ENCODE measurements around the gene VAV3.

The VAV3 gene

DNA sequence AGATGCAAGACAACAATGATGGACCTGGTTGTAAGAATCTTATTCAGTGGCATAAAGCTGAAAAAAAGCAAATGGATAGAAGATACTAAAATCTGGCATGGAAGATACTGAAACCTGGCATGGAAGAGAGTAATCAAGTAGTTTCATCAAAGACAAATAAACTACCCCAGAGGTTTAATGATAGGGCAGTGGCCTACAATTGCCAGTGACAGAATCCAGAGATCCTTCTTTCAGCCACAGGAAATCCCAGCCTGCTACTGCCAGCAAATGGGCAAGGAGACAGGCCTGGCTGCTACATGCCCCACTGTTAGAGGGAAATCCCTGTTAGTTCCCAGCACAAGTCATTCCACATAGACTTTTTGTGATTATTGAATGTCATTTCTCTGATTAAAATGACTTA, 409.4 kb downstream of the VAV3 start:
- no peak for DNase-seq

DNA sequence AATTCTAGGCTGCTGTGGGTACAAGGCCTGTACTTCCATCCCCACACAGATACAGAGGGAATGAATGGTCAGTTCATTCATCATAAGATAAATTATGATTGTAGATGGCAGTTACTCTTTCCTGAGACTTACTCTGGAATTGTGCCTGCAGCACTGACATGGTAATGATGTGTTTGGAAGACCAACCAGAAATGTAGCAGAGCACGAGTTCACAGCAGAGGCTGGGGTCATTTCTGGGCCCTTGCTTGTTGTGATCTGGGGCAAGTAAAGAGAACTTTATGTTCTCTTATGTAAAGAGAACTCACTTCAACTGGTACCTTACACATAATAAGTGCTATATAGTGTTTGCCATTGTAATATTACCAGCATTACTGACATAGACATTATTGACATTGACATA, 412.2 kb downstream of the VAV3 start:
- DNase-seq, result no peak

DNA sequence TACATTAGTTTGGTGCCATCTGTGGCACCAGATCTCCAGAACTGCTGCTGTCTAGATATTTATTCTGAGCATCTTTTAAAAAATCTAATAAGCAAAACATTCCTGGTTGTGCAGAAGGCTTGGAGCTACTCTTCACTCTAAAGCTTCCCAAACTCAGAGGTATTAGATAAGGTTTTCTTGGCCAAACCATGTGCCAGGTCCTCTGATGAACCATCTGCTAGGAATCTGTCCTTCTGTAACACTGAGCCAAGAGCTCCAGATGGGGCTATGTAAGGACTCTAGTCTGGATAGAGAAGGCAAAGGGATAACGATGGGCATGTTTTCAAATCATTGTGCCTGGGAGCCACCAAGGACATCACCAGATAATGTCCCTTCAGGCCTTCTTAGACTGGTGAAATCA, 413.5 kb downstream of the VAV3 start:
- DNase-seq, result no peak

DNA sequence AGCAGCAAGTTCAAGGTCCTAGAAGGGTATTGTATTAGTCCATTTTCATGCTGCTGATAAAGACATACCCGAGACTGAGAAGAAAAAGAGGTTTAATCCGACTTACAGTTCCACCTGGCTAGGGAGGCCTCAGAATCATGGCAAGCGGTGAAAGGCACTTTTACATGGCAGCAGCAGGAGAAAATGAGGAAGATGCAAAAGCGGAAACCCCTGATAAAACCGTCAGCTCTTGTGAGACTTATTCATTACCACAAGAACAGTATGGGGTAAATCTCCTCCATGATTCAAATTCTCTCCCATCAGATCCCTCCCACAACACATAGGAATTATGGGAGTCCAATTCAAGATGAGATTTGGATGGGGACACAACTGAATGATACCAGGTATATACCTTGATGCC, 414.6 kb downstream of the VAV3 start:
- no peak for DNase-seq

DNA sequence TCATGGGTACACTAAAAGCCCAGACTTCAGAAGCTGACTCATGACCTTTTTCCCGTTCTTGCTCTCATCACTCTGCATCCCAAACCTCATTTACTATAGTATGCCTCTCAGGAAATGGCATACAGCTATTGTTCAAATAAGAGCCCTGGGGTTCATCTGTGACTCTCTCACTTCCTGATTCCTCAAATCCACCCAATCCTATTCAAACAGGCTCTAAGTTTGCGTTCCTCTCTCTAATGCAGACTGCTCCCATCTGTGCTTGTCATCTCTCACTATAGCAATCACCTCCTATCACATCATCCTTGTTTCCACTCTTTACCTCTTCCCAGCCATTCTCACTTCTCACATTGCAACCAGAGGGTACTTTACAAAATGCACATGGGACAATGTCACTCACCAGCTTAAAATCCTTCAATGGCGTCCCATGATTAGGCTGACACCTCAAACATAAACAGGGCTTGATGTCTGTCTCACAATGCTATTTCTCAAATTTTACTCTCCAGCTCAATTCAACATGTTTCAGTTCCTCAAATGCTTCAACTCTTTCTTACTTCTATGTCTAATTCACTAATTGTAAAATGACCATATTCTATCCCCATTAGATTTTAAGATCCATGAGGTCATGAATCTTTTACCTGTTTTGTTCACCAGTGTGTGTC, 415.7 kb downstream of the VAV3 start:
- DNase-seq, result no peak

DNA sequence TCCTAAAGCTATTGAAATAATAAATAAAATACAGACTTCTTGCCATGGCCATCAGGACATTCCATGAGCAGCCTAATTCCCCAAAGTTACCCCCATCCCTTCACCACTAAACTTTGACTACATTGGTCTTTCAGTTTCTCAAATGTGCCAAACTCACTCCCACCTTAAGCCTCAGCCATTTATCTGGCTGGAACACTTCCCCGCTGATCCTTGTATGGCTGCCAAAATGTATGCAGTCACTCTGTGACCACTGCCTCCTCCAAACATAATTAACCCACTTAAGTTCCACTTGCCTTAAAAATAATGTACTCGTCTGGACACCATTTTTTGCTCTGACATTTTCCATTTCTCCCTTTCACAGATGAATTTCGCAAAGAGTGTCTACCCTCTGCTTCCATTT, 416.7 kb downstream of the VAV3 start:
- no peak for DNase-seq

DNA sequence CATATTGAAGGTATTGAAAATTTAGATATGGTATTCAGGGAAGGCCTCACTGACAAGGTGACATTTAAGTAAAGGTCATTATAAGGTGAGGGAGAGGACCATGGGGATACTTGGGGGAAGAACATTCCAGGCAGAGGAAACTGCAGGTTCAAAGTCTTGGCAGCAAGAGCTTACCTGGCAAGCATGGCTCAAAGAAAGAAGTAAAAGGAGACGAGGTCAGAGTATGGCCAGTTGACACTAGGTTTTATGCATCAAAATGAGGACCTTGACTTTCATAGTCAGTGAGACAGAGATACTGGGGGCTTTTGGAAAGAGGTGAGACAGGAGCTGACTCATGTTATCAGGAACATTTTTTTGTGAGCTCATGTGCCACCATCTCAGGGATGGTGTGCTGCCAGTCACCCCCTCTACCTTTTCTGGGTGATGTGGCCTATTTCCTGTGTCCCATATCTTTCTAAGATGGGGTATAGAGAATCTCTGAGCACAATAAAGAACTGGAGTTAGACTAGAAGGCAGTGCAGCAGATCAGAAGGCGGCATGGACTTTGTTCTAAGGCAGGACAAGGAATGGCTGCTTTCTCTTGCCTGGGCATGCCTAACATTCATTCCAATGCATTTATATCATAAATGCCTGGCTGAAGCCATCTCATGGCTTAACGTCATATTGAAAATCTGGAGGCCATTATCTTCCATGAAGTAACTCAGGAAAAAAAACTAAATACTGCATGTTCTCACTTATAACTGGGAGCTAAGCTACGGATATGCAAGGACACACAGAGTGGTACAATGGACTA, 417.4 kb downstream of the VAV3 start:
- no peak for DNase-seq

DNA sequence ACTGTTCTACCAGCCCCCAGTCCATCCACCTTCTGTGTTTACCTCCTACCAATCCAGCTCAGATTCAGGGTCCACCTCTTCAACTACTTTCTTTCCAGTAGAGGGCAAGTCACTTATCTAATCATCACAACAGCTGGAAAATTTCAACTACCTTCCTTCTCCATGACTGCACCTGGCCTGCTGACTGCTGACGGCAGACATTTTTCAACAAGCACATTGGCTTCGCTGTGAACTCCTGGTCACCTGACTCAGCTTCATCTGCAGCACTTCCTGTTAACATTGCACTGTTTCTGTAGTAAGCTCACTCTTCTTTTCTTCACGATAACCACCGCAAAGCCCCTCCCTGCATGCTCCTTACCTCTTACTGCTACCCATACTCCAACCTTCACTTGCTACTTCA, 418.4 kb downstream of the VAV3 start:
- no peak for DNase-seq

DNA sequence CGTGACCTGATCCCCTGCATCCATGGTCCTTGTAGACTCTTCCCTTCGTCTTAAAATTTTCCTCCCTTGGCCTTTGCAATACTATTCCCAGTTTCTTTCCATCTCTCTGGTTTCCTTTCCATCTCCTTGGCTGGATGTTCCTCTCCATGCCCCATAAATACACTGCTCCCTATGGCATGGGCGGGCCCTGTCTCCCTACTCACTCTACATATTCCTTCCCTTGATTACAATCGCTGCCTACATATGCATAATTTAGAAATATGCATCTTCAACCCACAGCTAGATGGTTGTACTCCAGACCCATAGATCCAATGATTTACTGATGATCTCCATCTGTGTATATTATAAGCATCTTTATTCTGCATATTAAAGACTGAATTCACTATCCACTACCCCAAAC, 419.1 kb downstream of the VAV3 start:
- no peak for DNase-seq

DNA sequence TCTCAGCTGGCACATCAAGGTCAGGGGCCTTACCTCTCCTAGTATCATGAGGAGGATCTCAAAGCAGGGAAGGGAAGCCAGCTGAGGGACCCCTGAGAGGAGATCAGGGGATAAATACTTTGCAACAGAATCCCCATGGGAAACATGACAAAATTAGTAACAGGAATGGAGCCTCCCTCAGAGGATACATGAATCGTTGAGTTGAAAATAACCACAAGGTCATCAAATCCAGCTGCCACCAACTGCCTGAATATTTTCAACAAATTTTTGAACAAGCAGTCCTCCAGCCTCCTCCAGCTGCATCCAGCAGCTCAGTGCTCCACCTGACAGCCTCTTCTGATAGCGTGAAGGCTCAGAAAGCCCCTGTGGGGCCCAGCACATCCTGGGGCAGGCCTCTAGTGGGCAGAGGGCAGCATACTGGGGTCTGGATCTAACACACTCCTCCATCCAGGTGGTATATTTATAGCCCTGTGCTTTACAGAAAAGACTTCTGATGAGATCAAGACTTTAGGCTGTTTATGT, 419.9 kb downstream of the VAV3 start:
- DNase-seq, result no peak

DNA sequence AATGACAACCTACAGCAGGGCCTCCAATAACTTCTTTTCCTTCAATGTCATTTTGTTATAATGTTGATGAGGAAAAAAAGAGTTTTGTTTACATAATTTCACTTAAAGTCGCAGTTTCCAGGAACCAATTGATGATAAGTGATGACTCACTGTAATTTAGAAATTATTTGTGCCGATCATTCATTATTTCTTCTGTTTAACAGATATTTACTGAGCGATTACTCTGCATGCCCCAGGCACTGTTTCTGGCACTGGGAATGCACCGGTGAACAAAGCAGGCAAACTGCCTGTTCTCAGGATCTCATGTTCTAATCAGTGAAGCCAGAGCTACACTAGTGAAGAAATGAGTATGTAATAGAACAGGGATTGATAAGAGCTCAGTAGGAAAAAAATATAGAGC, 420.7 kb downstream of the VAV3 start:
- no peak for DNase-seq

DNA sequence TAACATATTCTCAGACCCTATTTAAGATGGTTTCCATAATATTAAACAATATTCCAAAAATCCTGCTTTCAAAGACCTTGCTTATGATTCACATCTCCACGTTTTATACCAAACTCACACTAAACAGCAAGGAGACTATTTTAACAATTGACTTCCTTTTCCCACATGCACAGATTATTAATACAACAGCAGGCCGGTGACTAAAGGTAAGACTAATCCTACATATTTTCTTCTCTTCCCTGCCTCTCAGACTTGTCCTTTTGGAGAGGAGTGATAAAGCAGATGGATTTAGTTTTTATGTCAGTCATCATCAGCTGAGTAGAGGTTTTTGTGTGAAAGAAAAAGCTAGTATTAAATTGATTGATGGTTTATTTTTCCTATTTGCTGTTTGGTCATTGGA, 423.6 kb downstream of the VAV3 start:
- no peak for DNase-seq

DNA sequence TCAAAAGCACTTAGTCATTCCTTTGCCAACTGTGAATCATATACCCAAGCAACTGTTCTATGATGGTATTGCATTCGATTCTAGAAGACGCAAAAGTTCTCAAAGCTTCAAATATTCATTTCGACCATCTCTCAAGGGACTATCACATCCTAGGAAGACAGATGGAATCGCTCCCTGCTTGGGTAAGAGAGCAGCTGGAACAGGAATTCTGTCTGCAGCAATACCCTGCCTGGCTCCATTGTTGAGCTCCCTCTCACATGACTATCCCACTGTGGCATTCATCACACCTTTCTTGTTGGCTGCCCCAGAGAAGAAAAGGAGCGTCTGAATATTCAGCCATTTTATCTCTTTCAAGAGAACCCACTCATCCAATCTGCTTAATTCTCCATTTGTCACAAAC, 426.5 kb downstream of the VAV3 start:
- DNase-seq, result no peak

DNA sequence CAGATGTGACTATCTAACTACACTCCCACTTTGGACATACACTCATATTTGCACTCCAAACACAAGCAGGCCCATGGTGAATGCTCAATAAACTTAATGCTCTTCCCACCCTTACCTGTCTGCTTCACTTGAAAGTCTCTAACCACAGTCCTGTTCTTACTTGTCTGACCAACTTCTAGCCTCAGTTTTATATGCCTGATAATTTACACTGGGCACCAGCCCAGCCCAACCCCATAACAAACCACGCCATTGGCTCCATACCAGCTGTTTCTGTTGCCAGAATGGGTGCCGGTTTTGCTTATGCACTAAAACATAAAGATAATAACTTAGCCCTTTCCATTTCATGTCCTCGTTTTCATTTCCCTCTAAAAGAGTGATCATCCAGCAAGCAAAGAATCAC, 428.7 kb downstream of the VAV3 start:
- no peak for DNase-seq

DNA sequence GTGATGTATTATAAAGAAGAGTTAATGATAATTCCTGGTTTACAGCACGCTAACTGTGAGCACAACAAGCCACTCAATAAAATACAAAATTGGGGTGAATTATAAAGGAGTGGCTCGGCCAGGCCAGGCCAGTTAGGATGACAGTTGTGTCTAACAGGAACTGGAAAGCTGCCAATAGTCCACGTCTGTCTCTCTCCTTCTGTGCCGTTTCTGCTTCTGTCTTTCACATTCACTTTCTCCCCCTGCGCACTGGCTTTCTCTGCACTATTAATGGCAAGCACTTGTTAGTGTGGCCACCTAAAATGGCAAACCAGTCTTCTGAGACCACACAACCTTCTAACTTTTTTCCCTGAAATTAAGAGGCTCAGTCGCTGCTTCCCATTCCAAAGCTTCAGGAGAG, 429.9 kb downstream of the VAV3 start:
- no peak for DNase-seq

DNA sequence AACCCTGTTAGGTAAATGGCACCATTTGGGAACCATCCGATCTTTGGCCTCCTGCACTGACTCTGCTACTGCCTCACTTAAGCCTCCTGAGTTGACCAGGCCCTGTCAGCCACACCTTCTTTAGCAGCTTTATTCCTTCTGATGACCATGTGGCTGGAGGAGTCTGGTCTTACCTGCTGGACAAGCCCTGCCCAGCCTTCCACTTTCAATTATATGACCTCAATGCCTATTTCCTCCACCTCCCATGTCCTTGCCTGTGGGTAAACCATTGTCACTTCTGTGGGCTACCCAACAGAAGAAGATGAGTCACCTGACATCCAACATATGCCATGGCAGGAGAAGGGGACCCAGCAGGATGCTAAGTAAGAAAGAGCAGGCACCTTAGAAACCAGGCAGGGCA, 430.3 kb downstream of the VAV3 start:
- DNase-seq, result no peak

DNA sequence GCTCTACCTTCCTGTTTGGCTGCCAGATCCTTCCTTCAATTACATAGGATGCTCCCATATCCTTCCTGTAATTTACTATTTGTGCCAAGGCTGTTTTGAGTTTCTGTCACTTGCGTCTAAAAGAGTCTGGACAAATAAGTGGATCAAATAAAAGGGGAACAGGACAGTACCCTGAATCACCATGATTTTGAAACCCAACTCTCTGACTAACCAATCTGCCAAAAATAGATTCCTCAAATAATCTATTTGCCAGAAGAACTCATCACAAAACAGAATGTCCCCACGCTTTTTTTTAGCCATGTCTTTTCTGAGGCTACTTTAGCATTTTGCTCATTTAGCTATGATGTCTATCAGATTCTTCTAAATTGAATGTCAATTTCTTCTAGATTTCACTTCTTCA, 431.5 kb downstream of the VAV3 start:
- DNase-seq, result no peak

DNA sequence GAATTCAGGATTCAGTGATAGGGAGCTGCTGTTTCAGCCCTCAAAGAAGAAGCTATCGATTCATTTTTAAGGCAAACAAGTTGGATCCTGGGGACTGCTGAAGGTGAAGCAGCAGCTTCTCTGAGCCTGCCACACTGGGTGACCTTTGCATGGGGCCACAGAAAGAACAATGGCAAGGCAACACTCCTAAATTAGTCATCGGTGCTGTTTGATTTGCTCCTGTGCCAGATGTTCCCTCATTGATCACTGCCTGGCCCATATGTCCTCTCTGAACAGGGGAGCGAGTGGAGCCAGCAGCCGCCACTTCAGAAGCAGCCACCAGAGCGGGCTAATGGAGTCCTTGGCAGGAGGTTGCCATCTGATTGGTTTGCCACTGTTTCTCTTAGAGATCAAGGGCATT, 432.7 kb downstream of the VAV3 start:
- no peak for DNase-seq

DNA sequence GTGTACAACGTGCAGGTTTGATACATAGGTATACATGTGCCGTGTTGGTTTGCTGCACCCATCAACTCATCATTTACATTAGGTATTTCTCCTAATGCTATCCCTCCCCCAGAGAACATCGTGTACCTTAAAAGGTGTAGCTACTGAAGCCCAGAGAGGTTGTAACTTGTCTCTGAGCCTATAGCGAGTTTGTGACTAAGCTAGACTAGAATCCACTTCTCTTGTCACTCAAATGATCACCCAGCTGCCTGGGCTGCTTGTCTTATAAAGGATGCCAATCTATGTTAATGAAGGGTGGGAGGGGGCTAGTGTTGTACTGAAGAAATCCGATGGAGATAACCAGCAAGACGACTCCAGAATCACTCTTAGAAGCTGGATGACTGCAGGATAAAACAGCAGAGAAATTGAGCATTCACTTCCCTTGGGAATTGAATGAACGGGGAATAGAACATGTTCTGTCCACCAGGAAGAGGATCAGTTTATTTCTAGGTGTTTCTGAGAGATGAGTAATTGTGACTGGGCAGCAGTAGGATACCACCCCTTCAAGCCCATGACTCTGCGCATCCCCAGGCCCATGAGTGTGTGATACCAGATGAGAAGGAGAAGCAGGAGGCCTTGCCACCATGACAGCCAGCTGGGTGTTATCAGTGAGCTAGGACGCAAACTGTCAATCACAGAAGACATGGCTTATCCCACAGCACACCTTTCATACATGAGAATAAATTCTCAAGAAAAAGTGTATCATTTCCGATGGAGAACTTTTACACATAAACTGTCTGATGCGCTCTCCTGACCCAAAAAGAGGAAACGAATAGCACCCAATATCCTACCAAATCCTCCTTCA, 433.7 kb downstream of the VAV3 start:
- DNase-seq, result no peak

DNA sequence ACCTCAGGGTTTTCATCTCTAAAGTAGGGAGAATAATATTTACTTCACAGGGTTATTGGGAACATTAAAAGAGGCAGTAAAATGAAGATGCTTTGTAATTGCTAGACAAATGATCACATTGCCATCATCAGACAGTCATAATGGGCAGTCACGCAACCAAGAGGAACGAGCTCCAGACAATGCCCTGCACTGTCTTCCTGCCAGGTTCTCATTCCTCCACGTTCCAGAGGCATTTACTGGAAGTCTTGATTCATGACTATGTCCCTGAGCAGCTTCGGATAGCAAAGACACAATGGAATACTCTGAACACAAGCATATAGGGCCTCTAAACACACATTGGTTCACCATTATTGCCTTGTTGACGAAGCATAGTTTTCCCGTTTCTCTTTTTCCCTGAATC, 434.4 kb downstream of the VAV3 start:
- no peak for DNase-seq

DNA sequence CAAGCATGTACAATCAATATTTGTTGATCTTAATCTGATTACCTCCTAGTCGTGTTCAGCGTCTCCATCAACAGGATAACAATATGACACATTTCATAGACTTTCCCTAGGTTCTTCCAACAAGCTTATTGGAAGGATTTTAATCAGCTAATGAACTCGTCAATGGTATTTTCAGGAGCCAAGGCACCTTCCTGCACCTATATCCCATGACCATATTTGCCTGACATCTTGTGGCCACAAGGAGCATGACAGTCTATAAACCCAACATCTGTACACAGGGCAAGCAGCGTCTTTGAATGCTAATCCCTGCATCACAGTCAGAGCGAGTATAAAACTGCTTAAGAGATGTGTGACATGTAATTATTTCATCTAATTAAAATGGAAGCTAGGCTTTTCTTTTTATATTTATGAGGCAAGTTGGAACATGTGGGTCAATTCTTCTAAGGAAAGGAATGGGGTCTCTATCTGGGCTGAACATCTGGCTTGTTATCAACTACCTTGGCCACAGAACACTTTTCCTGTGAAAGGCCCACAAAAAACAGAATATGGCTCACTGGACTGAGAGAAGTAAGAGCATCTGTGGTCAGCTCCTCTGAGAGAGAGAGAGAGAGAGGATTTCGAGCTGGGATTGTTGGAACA, 435.4 kb downstream of the VAV3 start:
- peak; percentile 28 to 37 for DNase-seq

DNA sequence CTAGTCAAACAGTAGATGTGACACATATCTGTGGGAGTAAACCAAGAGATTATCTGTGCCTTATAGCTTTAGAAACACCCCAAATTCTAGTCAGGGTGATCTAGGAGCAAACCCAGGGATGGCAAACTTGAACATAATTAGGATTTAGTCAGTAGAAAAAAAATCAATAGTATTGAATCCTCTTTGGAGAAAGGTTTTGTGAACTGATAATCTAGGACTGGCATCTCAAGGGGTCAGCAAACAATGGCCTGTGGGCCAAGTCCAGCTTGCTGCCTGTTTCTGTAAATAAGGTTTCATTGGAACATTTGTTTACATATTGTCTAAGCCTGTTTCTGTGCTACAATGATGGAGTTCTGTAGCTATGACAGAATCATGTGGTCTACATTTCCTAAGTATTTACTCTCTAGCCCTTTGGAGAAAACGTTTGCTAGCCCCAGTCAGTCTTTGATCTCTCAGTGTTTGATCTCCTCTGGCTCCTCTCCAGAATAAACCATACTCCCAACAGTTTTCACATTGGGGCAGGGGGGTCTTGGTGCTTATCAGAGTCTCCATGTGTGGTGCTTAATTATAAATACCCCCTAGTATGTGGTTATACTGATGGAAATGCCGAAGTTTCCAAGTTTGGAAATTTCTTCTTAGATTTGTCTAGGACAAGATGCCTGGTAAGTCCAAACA, 438.3 kb downstream of the VAV3 start:
- DNase-seq, result no peak

DNA sequence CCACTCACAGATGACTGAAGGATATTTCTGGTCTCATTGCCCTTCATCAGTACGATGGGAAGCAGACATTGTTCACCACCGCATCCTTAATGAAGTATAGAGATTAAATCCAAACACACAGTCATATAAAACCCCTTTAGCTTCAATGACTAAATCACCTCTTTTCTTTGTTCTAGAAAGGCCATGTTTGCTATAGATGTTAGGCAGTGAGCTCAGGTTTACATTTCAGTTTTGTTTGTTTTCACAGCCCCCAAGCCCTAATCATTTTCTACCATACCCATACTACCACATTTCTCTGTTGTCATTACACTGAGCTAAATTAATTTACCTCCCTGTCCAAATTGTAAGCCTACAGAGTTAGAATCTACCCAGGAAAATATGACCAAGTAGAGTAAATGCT, 439.0 kb downstream of the VAV3 start:
- no peak for DNase-seq
